Limb (tissue), 2 donors: ENCODE measurements around the gene KLHL41.

ENCODE experiments used
- DNase-seq, 2 donors: peaks; one replicate each; pipeline ENCODE4 v3.0.0-alpha.2; 2016; ENCODE audit errors: extremely low spot score in 2 of 2

The KLHL41 gene

GRCh38 chr2:169509298-169509885 lies at the start of gene KLHL41:
KLHL41 (plus strand) TSS chr2:169509702; CDS start chr2:169509779, 77 bp downstream.
- DNase-seq = peak; percentile 31 to 88

DNA sequence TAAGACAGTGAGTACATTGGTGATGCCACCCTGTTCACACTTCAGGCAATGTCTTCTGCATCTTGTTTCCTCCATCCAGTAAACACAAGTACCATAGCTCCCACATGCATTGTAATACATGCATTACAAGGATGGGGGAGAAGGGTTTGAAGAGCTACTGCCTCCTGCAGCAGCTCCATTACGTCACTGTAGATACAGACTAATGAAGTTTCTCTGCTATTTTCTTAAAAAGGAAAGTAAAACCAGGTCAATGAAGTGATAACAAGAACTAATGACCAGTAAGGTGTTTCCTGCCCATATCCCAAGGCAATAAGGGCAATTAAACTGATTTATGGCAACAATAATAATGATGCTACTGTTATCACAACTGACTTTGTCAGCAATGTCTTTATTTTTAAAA lies 48.4 kb upstream of the KLHL41 start:
- no peak for DNase-seq

DNA sequence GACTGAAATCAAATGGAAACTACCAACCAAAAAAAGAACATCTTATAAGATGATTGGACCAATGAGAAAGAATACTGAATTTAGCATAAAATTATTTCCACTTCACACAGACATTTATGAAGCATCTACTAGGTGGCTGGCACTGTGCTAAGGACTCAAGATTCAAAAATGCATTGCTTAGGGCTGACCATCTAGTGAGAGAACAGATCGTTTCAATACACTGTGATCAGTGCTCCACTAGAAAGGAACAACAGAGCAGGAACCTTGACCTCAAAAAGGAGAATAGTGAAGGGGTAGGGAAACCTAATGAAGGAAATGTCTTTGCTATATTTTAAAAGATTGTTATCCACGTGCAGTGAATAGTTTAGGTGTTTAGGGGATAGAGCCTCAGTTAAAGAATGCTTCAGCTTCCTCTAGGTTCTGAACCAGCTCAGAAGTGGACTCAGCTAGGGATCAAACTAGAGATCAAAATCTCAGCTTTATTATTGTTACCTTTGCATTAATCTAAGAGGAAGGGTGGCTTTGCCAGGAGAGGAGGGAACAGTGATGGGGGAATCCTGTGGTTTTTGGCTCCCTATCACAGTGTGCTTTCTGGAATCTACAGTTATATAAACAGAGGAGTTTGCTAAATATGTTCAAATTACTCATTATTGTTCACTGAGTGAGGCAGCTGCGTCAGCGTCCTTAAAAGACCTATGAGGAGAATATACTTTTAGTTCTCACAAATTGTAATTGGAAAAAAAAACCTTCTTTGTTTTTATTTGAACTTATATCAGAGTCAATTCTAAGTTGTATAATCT lies 46.4 kb upstream of the KLHL41 start:
- no peak for DNase-seq

GRCh38 chr2:169464466-169464865 lies 45.0 kb upstream of the KLHL41 start:
- DNase-seq = no peak

GRCh38 chr2:169464882-169465281 lies 44.6 kb upstream of the KLHL41 start:
- no peak for DNase-seq

GRCh38 chr2:169468841-169469240 lies 40.7 kb upstream of the KLHL41 start:
- no peak for DNase-seq

DNA sequence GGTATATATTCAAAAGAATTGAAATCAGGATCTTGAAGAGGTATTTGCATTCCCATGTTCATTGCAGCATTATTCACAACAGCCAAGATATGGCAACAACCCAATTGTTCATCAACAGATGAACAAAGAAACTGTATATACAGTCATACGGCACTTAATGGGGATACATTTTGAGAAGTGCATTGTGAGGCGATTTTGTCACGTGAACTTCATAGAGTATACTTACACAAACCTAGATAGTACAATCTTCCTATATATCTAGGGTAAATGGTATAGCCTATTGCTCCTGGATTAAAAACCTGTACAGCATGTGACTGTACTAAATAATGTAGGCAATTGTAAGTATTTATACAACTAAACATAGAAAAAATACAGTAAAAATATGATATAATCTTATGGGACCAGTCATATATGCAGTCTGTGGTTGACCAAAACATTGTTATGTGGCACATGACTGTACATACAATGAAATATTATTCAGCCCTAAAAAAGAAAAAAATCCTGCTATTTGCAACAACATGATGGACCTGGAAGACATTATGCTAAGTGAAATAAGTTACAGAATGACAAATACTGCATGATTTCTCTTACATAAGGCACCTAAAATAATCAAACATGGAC lies 39.4 kb upstream of the KLHL41 start:
- DNase-seq = no peak

DNA sequence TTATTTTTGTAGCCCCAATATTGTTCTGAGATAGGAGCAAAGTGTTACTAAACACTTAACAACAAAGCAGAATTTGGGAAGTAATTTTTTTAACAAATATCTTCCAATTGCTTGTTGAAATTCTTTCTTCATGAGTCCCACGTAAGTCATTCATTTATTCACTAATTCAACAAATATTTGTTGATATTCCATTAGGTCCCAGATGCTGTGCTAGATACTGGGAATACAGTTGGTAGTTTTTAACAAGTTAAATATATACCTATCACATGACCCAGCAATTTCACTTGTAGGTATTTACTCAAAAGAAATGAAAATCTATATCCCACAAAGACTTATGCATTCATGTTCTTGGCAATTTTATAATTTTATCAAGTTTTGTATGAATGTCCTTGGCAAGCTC lies 37.3 kb upstream of the KLHL41 start:
- DNase-seq = no peak

GRCh38 chr2:169476459-169476858 lies 33.0 kb upstream of the KLHL41 start:
- no peak for DNase-seq

GRCh38 chr2:169478339-169478738 lies 31.2 kb upstream of the KLHL41 start:
- DNase-seq = no peak

- no peak for DNase-seq
Observed at GRCh38 chr2:169478745-169479256, 30.7 kb upstream of the KLHL41 start.

DNA sequence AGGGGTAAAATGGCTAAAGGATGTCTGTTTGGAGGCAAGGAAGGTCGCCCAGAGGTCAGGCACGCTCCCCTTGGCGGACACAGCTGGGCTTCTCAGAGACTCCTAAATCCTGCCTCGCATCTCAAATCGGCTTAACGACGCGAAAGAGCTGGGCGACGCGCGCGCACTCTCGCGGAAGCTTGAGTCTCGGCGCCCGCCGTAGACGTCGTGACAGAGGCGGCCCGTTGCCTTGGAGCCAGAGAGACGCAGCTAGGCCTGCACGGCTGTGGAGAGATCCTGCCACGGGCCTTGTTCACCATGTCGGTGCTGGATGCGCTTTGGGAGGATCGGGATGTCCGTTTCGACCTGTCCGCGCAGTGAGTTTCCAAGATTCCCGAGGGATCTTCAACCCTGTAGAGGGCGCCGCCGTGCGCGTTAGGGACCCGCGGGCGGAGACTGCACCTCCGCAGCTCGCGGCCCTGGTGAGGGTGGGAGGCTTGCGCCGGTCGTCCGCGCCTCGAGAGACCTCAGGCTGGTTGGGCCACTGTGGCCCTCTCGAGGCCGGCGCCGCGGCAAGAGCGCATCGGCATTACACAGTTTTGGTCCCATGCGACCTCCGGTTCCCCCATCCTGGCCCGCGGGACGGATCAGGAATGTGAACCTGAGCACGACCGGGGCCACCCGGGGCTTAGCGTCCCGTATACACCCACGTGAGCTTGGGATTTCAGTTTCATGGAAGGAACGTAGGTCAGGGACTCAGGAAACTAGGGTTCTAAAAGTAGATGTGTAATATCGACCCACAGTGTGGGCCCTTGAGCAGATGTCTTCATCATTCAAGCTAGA lies 30.0 kb upstream of the KLHL41 start, which contains the start of gene BBS5:
Gene BBS5 (plus strand): TSS at position 238 of the 822 bp plus-strand sequence. CDS start 60 bp downstream, at position 298.
- DNase-seq = peak; percentile 89

DNA sequence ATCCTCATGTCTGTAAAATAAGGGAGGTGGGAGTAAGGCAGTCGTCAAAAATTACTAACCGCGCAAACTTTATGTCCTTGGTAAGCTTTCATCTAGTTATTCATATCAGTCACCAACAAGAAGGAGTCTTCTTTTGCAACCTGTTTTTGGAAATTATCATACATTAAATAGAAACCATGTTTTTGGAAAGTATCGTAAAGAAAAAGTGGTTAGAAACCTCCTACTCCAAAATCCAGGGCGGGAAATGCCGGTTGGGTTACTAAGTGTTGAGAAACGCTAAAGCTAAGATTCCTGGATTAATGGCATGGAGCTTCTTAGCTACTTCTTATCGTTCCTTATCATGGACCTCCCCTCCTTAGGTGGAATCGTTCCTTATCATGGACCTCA lies 29.4 kb upstream of the KLHL41 start:
- DNase-seq = no peak

- no peak for DNase-seq
Observed at GRCh38 chr2:169485650-169486138, 23.8 kb upstream of the KLHL41 start.

- no peak for DNase-seq
Observed at GRCh38 chr2:169486487-169486886, 23.0 kb upstream of the KLHL41 start.

DNA sequence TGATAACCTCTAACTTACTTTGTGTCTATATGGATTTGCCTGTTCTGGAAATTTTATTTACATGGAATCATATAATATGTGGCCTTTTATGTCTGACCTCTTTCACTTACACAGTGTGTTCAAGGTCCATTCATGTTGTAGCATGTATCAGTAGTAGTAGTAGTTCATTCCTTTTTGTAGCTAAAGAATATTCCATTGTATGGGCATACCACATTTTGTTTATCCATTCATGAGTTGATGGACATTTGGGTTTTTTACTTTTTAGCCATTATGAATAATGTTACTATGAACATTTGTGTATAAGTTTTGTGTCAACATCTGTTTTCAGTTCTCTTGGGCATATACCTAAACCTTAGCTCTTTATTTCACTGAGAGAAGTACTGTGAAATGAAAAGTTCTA lies 18.7 kb upstream of the KLHL41 start:
- no peak for DNase-seq

DNA sequence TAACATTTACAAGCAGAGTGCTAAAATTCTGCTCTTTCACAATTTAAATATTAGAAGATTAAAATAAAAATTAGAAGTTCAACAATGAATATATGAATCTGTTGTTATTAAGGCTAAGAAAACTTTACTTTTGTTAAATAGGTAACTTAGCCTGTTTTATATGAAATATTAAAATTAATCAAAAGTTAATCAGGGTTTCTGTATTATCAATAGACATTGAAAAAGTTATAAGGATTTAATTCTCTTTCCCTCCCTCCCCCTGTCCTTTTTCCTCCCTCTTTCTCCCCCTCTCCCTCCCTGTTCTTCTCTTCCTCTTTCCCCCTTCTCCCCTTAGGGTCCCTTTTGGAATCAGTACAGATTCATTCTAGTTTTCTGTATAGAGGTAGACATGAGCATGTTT lies 18.1 kb upstream of the KLHL41 start:
- DNase-seq = no peak

DNA sequence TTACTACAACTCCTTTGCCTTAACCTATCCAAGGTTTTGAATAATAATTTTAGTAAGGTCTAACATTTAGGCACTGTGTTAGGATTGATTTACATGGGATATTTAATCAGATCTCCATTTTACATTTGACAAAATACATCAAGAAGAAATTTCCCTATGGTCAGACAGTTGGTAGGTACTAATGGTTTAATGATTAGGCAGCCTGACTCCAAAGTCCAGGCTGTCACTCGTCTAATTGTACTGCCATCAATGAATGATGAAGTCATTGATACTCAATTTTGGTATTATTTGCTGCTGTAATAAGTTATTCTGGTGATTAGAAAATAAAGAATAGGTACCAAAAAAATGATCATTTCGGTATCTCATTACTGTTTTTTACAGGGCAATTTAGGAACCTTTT lies 16.1 kb upstream of the KLHL41 start:
- DNase-seq = no peak

DNA sequence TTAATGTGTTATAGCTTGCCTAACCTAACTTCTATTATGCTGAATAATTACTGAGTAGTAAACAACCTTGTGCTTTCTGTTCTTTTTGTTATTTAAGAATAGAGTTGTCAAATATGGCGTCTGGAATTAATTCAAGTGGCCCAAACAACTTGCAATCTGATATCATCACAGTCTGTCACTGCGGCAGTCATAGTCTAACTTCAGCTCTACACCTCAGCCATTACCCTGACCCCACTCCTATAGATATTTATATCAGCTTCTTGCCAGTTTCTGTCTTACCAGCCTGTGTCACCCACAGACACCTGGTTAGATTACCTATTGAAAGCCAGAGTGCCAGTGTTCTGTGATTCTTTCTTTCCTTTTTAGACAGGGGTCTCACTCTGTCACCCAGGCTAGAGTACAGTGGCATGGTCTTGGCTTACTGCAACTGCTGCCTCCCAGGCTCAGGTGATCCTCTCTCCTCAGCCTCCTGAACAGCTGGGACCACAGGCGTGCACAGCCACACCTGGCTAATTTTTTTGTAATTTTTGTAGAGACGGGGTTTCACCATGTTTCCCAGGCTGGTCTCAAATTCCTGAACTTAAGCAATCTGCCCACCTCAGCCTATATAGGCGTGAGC lies 14.1 kb upstream of the KLHL41 start:
- DNase-seq = no peak

- no peak for DNase-seq
Observed at GRCh38 chr2:169504651-169505050, 4.9 kb upstream of the KLHL41 start.

DNA sequence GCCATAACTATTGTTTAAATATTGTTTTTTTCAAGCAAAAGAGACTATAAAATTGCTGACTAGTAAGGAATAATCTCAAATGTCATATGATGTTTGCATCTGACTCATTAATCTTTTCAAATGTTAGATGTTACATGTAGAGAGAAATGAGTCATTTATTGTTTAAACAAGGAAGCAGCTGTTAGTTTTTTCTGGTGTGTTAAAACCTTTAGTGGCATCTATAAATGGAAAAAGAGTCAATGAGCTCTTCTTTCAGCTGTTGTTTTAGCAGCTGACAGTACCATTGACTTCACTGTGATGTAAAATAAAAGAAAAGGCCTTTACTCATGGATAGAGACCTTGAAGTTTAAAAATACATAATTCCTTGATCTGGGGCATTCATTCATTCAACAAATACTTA lies 1.8 kb upstream of the KLHL41 start:
- peak in 1 of 2 donors; percentile 73 for DNase-seq
